ENCODE results near the gene ULK4.

DNA sequence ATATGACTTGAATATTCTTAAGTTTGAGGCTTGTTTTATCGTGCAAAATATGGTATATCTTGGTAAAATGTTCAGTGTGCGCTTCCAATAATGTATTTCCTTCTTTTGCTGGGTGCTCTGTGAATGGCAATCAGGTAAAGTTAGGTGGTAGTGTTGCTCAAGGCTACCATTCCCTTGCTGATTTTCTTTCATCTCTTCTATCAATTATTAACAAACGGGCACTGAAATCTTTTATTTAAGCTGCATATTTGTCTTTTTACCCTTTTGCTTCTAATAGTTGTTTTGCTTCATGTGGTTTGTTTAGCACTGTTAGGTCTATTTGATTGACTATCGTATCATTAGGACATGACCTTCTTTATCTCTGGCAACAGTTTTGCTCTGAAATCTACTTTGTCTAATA is 520.3 kb downstream of the ULK4 start:
- TF ChIP-seq EP300 (IDR thresholded peaks at IDR 0.05), result no peak
- TF ChIP-seq CTCF (IDR thresholded peaks at IDR 0.05), result no peak

Measured in ovary (tissue), 3 donors.